Thoracic aorta (tissue), 2 donors: ENCODE data around the gene GYS2. TPM values are rescaled to one million over a fixed set of nuclear protein-coding genes. Genes with fewer than 3 reads are reported as not detected.

ENCODE experiments used
- ATAC-seq: fragments of 150-250 bp; one replicate; pipeline ENCODE4 v1.8.0; 2017; ENCODE audit warnings: low read depth; ENCODE audit not compliant: insufficient number of reproducible peaks, low FRiP score
- DNase-seq: peaks from one replicate; pipeline ENCODE4 v3.0.0-alpha.2; 2020; ENCODE audit warnings: low spot score
- H3K27ac ChIP-seq, 2 donors: fragments of 200-600 bp; sonication (generic); 1 replicate in 1 of 2; 2 replicates in 1 of 2; pipeline ENCODE4 v1.5.1; 2016; ENCODE audit warnings: mild to moderate bottlenecking in 2 of 2, moderate library complexity in 2 of 2
- H3K27me3 ChIP-seq: fragments of 200-600 bp; sonication (generic); replicated peaks from 2 replicates; pipeline ENCODE4 v1.6.0; 2016; ENCODE audit warnings: mild to moderate bottlenecking; ENCODE audit not compliant: insufficient read depth
- H3K36me3 ChIP-seq: fragments of 200-600 bp; sonication (generic); one replicate; pipeline ENCODE4 v1.5.1; 2016
- H3K4me1 ChIP-seq, 2 donors: fragments of 200-600 bp; sonication (generic); 1 replicate in 1 of 2; 2 replicates in 1 of 2; pipeline versions ENCODE4 v1.5.1 to v1.6.0; 2016; ENCODE audit warnings: low read depth in 2 of 2, mild to moderate bottlenecking in 1 of 2; ENCODE audit not compliant: control insufficient read depth in 1 of 2
- H3K4me3 ChIP-seq: fragments of 200-600 bp; sonication (generic); 2 replicates; pipeline ENCODE4 v1.5.1; 2016; ENCODE audit warnings: mild to moderate bottlenecking
- H3K9me3 ChIP-seq: fragments of 200-600 bp; sonication (generic); 2 replicates; pipeline ENCODE4 v1.5.1; 2016
- CTCF ChIP-seq: fragments of 200-600 bp; sonication (generic); IDR thresholded peaks from one replicate; pipeline ENCODE4 v1.5.1; 2019; ENCODE audit warnings: antibody characterized with exemption
- total RNA-seq, 2 donors: library from RNA; depleted of rRNA; stranded (reverse); fragments of >200 nt; gene quantifications; one replicate each; pipeline versions ENCODE4 v1.1.0 to v1.2.3, GENCODE V29; 2016

GYS2 gene
- total RNA-seq, 2 donors from 2014 or later: not detected

- Histone ChIP-seq H3K9me3 (no peaks in the 10 kb centered on the region), H3K27me3 (no peaks in the 10 kb centered on the region), H3K4me3 (no peak overlapping the region), H3K4me1 (no peaks in the 10 kb centered on the region), H3K27ac (peak overlapping the region in 1 of 2 donors; percentile 3), H3K36me3 (peaks cover 38% of the 10 kb centered on the region)
- ATAC-seq (no peak), DNase-seq (no peak)
- TF ChIP-seq CTCF: no peak
Measured at GRCh38 chr12:21638054-21638891, 33.6 kb upstream of the GYS2 start.

GRCh38 chr12:21634245-21634644 is 29.6 kb upstream of the GYS2 start:
- Histone ChIP-seq H3K4me1 (no peaks in the 10 kb centered on the region), H3K27me3 (no peaks in the 10 kb centered on the region), H3K4me3 (no peak overlapping the region), H3K27ac (no peak overlapping the region), H3K9me3 (no peaks in the 10 kb centered on the region), H3K36me3 (peaks cover 24% of the 10 kb centered on the region)
- ATAC-seq (no peak), DNase-seq (no peak)
- TF ChIP-seq CTCF: no peak

- TF ChIP-seq CTCF: no peak
- H3K4me3 ChIP-seq: no peak overlapping the region
- ATAC-seq (no peak), DNase-seq (no peak)
- no peaks in the 10 kb centered on the region for H3K9me3 ChIP-seq
- H3K36me3 ChIP-seq: peaks cover 15% of the 10 kb centered on the region
- no peak overlapping the region for H3K27ac ChIP-seq
- no peaks in the 10 kb centered on the region for H3K27me3 ChIP-seq
- H3K4me1 ChIP-seq: no peaks in the 10 kb centered on the region
Measured at GRCh38 chr12:21631367-21631766, 26.7 kb upstream of the GYS2 start.

GRCh38 chr12:21627924-21628323 is 23.3 kb upstream of the GYS2 start:
- Histone ChIP-seq H3K27ac (no peak overlapping the region), H3K9me3 (no peaks in the 10 kb centered on the region), H3K27me3 (no peaks in the 10 kb centered on the region), H3K4me3 (no peak overlapping the region), H3K4me1 (no peaks in the 10 kb centered on the region), H3K36me3 (no peaks in the 10 kb centered on the region)
- ATAC-seq: no peak
- no peak for DNase-seq
- TF ChIP-seq CTCF: no peak

GRCh38 chr12:21618566-21618965 is 13.9 kb upstream of the GYS2 start:
- Histone ChIP-seq H3K27ac (no peak overlapping the region), H3K4me1 (peaks cover 6 to 11% of the 10 kb centered on the region in 2 donors), H3K4me3 (no peak overlapping the region), H3K9me3 (no peaks in the 10 kb centered on the region), H3K36me3 (no peaks in the 10 kb centered on the region), H3K27me3 (no peaks in the 10 kb centered on the region)
- no peak for TF ChIP-seq CTCF
- no peak for DNase-seq
- no peak for ATAC-seq
